H1 (cell line): ENCODE measurements around the gene TGFB2. TPM values are rescaled to one million over a fixed set of nuclear protein-coding genes. Genes with fewer than 3 reads are reported as not detected.

ENCODE experiments used
- CTCF ChIA-PET: fragments of 300-600 bp; sonication (Branson Sonifier 250); formaldehyde crosslinking; loops from one replicate; lab custom pipeline; 2021; ENCODE audit not compliant: partially characterized antibody; lab: Charles Lee
- POLR2A ChIA-PET: fragments of 300-600 bp; sonication (Branson Sonifier 250); formaldehyde crosslinking; loops from one replicate; lab custom pipeline; 2021; ENCODE audit warnings: inconsistent platforms; ENCODE audit not compliant: partially characterized antibody; lab: Charles Lee
- DNase-seq, 2 experiments: peaks; one replicate each; pipeline versions ENCODE4 v3.0.0 to v3.0.0-alpha.2; 2010 to 2022; ENCODE audit warnings: low spot score in 2 of 2, low read depth in 1 of 2, mixed read lengths in 1 of 2
- FAIRE-seq: peaks from 2 replicates; lab custom pipeline; 2011; peaks lifted over from hg19 to GRCh38; lab: Jason Lieb, UNC
- H2AFZ ChIP-seq: 2 replicates; pipeline ENCODE4 v1.8.1; 2012; ENCODE audit warnings: low read length, inconsistent platforms
- H2AK5ac ChIP-seq: 2 replicates; pipeline ENCODE4 v1.6.1; 2013; ENCODE audit warnings: low read depth, low read length
- H2BK120ac ChIP-seq: replicated peaks from 2 replicates; pipeline ENCODE3; 2013; ENCODE audit warnings: low read depth, low read length, inconsistent platforms
- H2BK12ac ChIP-seq: 2 replicates; pipeline ENCODE4 v1.6.1; 2013; ENCODE audit warnings: low read depth, low read length
- H2BK15ac ChIP-seq: 2 replicates; pipeline ENCODE4 v1.6.1; 2013; ENCODE audit warnings: low read length
- H2BK20ac ChIP-seq: 2 replicates; pipeline ENCODE4 v1.6.1; 2013; ENCODE audit warnings: low read length
- H2BK5ac ChIP-seq: 2 replicates; pipeline ENCODE4 v1.6.1; 2013; ENCODE audit warnings: low read depth, low read length
- H3K14ac ChIP-seq: 2 replicates; pipeline ENCODE4 v1.6.1; 2013; ENCODE audit warnings: inconsistent platforms; ENCODE audit not compliant: insufficient read length
- H3K18ac ChIP-seq: 2 replicates; pipeline ENCODE4 v1.6.1; 2013; ENCODE audit warnings: low read length; ENCODE audit errors: extremely low read depth
- H3K23ac ChIP-seq: 2 replicates; pipeline ENCODE4 v1.6.1; 2013; ENCODE audit warnings: inconsistent platforms; ENCODE audit not compliant: insufficient read length
- H3K23me2 ChIP-seq: 2 replicates; pipeline ENCODE4 v1.6.1; 2013; ENCODE audit warnings: low read depth, low read length
- H3K27ac ChIP-seq: 2 replicates; pipeline ENCODE4 v1.6.1; 2011; ENCODE audit warnings: low read depth, low read length, inconsistent platforms
- H3K27me3 ChIP-seq, 4 experiments: replicated peaks in 1 of 4; 1 replicate in 1 of 4; 2 replicates in 3 of 4; pipeline versions ENCODE4 v1.6.1 to v1.8.1; 2011 to 2013; ENCODE audit warnings: low read length in 3 of 4, mild to moderate bottlenecking in 3 of 4, inconsistent platforms in 2 of 4, mixed read lengths in 2 of 4, moderate library complexity in 1 of 4; ENCODE audit not compliant: control insufficient read depth in 3 of 4, insufficient read depth in 3 of 4; ENCODE audit errors: extremely low read depth in 1 of 4
- H3K36me3 ChIP-seq, 4 experiments: 2 replicates each; pipeline versions ENCODE4 v1.6.1 to v1.8.1; 2011 to 2013; ENCODE audit warnings: mild to moderate bottlenecking in 4 of 4, low read length in 3 of 4, moderate library complexity in 2 of 4, control low read depth in 1 of 4, inconsistent platforms in 1 of 4; ENCODE audit not compliant: insufficient read depth in 4 of 4, control insufficient read depth in 2 of 4
- H3K4ac ChIP-seq: replicated peaks from 2 replicates; pipeline ENCODE3; 2013; ENCODE audit warnings: low read length, low read depth, mixed read lengths, inconsistent platforms; ENCODE audit not compliant: insufficient read length
- H3K4me1 ChIP-seq, 4 experiments: replicated peaks in 1 of 4; 1 replicate in 1 of 4; 2 replicates in 3 of 4; pipeline versions ENCODE4 v1.6.1 to v1.8.1; 2011 to 2013; ENCODE audit warnings: low read length in 3 of 4, inconsistent platforms in 2 of 4, mixed read lengths in 1 of 4; ENCODE audit not compliant: insufficient read depth in 4 of 4, control insufficient read depth in 3 of 4
- H3K4me2 ChIP-seq, 2 experiments: 2 replicates each; pipeline versions ENCODE4 v1.6.1 to v1.8.1; 2011 to 2013; ENCODE audit warnings: low read depth in 2 of 2, low read length in 2 of 2, control low read depth in 1 of 2, inconsistent platforms in 1 of 2, mild to moderate bottlenecking in 1 of 2; ENCODE audit not compliant: insufficient read depth in 1 of 2
- H3K4me3 ChIP-seq, 4 experiments: fragments of 200-600, 300-600 bp in 1 of 4; sonication (generic), shearing (Covaris generic), sonication (Bioruptor Twin) in 1 of 4; 2 replicates each; pipeline versions ENCODE4 v1.5.1 to v1.8.1; 2011 to 2016; ENCODE audit warnings: low read length in 4 of 4, low read depth in 3 of 4, control low read depth in 2 of 4, inconsistent platforms in 2 of 4, mild to moderate bottlenecking in 2 of 4, mixed read lengths in 1 of 4, moderate library complexity in 1 of 4; ENCODE audit not compliant: insufficient read depth in 2 of 4; ENCODE audit errors: extremely low read depth in 1 of 4
- H3K56ac ChIP-seq: replicated peaks from 2 replicates; pipeline ENCODE3; 2013; ENCODE audit warnings: low read depth, mild to moderate bottlenecking, mixed read lengths, low read length, inconsistent platforms; ENCODE audit not compliant: insufficient read length
- H3K79me1 ChIP-seq: 2 replicates; pipeline ENCODE4 v1.6.1; 2013; ENCODE audit warnings: low read depth, low read length, control low read depth
- H3K79me2 ChIP-seq, 2 experiments: 2 replicates each; pipeline versions ENCODE4 v1.6.1 to v1.8.1; 2012 to 2013; ENCODE audit warnings: low read length in 2 of 2, mild to moderate bottlenecking in 2 of 2, inconsistent platforms in 1 of 2; ENCODE audit not compliant: insufficient read depth in 2 of 2, control insufficient read depth in 1 of 2
- H3K9ac ChIP-seq, 4 experiments: replicated peaks in 1 of 4; 1 replicate in 1 of 4; 2 replicates in 3 of 4; pipeline versions ENCODE4 v1.6.1 to v1.8.1; 2011 to 2013; ENCODE audit warnings: low read depth in 3 of 4, low read length in 3 of 4, control low read depth in 2 of 4, mild to moderate bottlenecking in 2 of 4, moderate library complexity in 2 of 4, inconsistent platforms in 1 of 4; ENCODE audit errors: extremely low read depth in 1 of 4
- H3K9me3 ChIP-seq, 2 experiments: 2 replicates each; pipeline versions ENCODE4 v1.6.1 to v1.8.1; 2012 to 2013; ENCODE audit warnings: mild to moderate bottlenecking in 2 of 2, moderate library complexity in 2 of 2, control low read depth in 1 of 2, inconsistent platforms in 1 of 2, low read depth in 1 of 2, low read length in 1 of 2, mixed read lengths in 1 of 2; ENCODE audit not compliant: insufficient read depth in 2 of 2
- H4K20me1 ChIP-seq, 2 experiments: replicated peaks in 1 of 2; 2 replicates each; pipeline versions ENCODE3 to v1.8.1; 2011 to 2013; ENCODE audit warnings: inconsistent platforms in 2 of 2, low read length in 2 of 2, mild to moderate bottlenecking in 1 of 2; ENCODE audit not compliant: insufficient read depth in 2 of 2, control insufficient read depth in 1 of 2
- H4K5ac ChIP-seq: 2 replicates; pipeline ENCODE4 v1.6.1; 2013; ENCODE audit warnings: low read length, low read depth, mixed read lengths, inconsistent platforms; ENCODE audit not compliant: insufficient read length
- H4K8ac ChIP-seq: 2 replicates; pipeline ENCODE4 v1.8.0; 2013; ENCODE audit warnings: mild to moderate bottlenecking, moderate library complexity, low read length, inconsistent platforms; ENCODE audit not compliant: insufficient read depth; ENCODE audit errors: extremely low read depth
- H4K91ac ChIP-seq: replicated peaks from 2 replicates; pipeline ENCODE3; 2013; ENCODE audit warnings: low read length, mixed read lengths, inconsistent platforms; ENCODE audit not compliant: insufficient read length
- EZH2 ChIP-seq: fragments of 200-600 bp; sonication (generic); IDR thresholded peaks from 2 replicates; pipeline ENCODE4 v1.7.1; 2012; ENCODE audit warnings: low read depth, mild to moderate bottlenecking, moderate library complexity, low read length, inconsistent platforms; ENCODE audit not compliant: severe bottlenecking
- KDM1A ChIP-seq: fragments of 200-600, 300-600 bp; sonication (generic); IDR thresholded peaks from 2 replicates; pipeline ENCODE4 v1.7.1; 2016; ENCODE audit warnings: mild to moderate bottlenecking, low read length, borderline replicate concordance
- KDM5A ChIP-seq: fragments of 200-600 bp; IDR thresholded peaks from 2 replicates; pipeline ENCODE4 v1.7.1; 2012; ENCODE audit warnings: mild to moderate bottlenecking, low read length, inconsistent platforms, mixed read lengths
- POLR2A ChIP-seq, 2 experiments: IDR thresholded peaks; 1 replicate in 1 of 2; 2 replicates in 1 of 2; pipeline ENCODE4 v1.6.1; 2011; ENCODE audit warnings: low read depth in 2 of 2, low read length in 2 of 2, mild to moderate bottlenecking in 2 of 2; ENCODE audit errors: control extremely low read depth in 1 of 2
- POLR2AphosphoS5 ChIP-seq: IDR thresholded peaks from 2 replicates; pipeline ENCODE4 v1.6.1; 2011; ENCODE audit warnings: low read depth, low read length
- RBBP5 ChIP-seq: IDR thresholded peaks from 2 replicates; pipeline ENCODE4 v1.7.1; 2012; ENCODE audit warnings: low read depth, mild to moderate bottlenecking, inconsistent platforms, low read length, moderate library complexity, borderline replicate concordance
- SAP30 ChIP-seq: fragments of 300-600 bp; sonication (generic); IDR thresholded peaks from 2 replicates; pipeline ENCODE4 v1.7.1; 2012; ENCODE audit warnings: low read length, moderate library complexity, mild to moderate bottlenecking, inconsistent platforms; ENCODE audit not compliant: insufficient read depth, insufficient replicate concordance
- SUZ12 ChIP-seq: fragments of 200-600 bp; sonication (generic); IDR thresholded peaks from 2 replicates; pipeline ENCODE4 v1.6.1; 2012; ENCODE audit warnings: mild to moderate bottlenecking, inconsistent platforms, low read length, moderate library complexity, mixed read lengths
- TAF1 ChIP-seq: IDR thresholded peaks from 2 replicates; pipeline ENCODE4 v1.6.1; 2011; ENCODE audit warnings: mild to moderate bottlenecking, low read depth, low read length
- TEAD4 ChIP-seq: IDR thresholded peaks from 2 replicates; pipeline ENCODE4 v1.6.1; 2012; ENCODE audit warnings: low read depth, low read length, inconsistent platforms, mixed read lengths
- WGBS, 2 experiments: shearing (Covaris generic) in 1 of 2; methylation state at CpG; one replicate each; pipeline versions ENCODE4 v1.1.6 to v1.1.7; 2013 to 2015; ENCODE audit warnings: low lambda C conversion rate in 2 of 2, mixed read lengths in 2 of 2, inconsistent platforms in 1 of 2, low coverage in 1 of 2, missing lambda C conversion rate in 1 of 2; ENCODE audit not compliant: insufficient replicate concordance in 2 of 2, insufficient coverage in 1 of 2, insufficient read length in 1 of 2; ENCODE audit errors: extremely low coverage in 1 of 2, missing lambda C conversion rate in 1 of 2; 5-methylcytosine and 5-hydroxymethylcytosine counted together
- polyA plus RNA-seq, 7 experiments: library from polyadenylated mRNA; depleted of rRNA in 3 of 7; stranded (reverse) in 5 of 7; unstranded in 2 of 7; fragments of >200 nt in 5 of 7; fragments of 200-250 nt in 2 of 7; gene quantifications; 1 replicate in 5 of 7; 2 replicates in 1 of 7; 4 replicates in 1 of 7; pipeline versions ENCODE4 v1.2.1 to v1.2.3, GENCODE V29; 2011 to 2013; ENCODE audit warnings: missing spikeins in 2 of 7, mixed read lengths in 2 of 7
- total RNA-seq: library from RNA; stranded (reverse); fragmentation: NEBNext Ultra II Directional; extraction: Animal tissue kit (Norgen Biotek cat#: 25700); gene quantifications from 2 replicates; pipeline ENCODE4 v1.2.1, GENCODE V29; 2021

Gene TGFB2
- total and polyA plus RNA-seq, 2 of the 8 experiments (the other 6 are each of a cell fraction or from before 2014, with no cell fraction given) = 0.26 to 0.84 TPM

DNA sequence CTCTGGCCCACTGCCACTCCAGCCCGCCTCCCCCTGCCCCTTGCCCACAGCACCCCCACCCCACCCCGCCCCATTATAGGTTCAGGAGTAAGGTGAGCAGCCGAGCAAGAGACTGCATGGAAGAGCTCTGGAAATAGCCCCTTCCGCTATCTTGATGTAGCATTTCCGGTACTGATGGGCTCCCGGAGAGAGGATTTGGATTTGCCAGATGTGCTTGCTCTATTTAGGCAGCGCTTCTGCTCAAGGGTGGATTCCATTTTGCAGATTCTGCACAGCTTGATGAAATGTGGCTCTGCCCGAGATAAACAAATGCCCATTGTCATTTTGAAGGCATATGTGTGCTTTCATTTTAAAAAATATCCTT, 6.9 kb downstream of the TGFB2 start:
- Histone ChIP-seq H2AFZ (no peak overlapping the region), H2BK120ac (no peak overlapping the region), H2BK5ac (no peak overlapping the region), H4K20me1 (no peaks in the 10 kb centered on the region), H2BK20ac (no peak overlapping the region), H3K4ac (no peak overlapping the region), H4K8ac (no peak overlapping the region), H3K4me2 (no peak overlapping the region), H3K56ac (no peak overlapping the region), H3K27ac (no peak overlapping the region), H2BK15ac (no peak overlapping the region), H3K23me2 (peaks cover 6% of the 10 kb centered on the region), H4K5ac (no peak overlapping the region), H3K79me1 (no peaks in the 10 kb centered on the region), H3K27me3 (no peaks in the 10 kb centered on the region; a peak in 1 of 7 replicates), H3K9ac (no peak overlapping the region), H3K14ac (no peak overlapping the region), H2BK12ac (no peak overlapping the region), H3K23ac (no peak overlapping the region), H3K36me3 (no peaks in the 10 kb centered on the region), H4K91ac (no peak overlapping the region), H2AK5ac (no peak overlapping the region), H3K4me3 (no peak overlapping the region), H3K9me3 (no peaks in the 10 kb centered on the region), H3K79me2 (no peaks in the 10 kb centered on the region), H3K18ac (no peak overlapping the region), H3K4me1 (peaks cover 0 to 2% (median 0%) of the 10 kb centered on the region in 4 experiments; a peak in 1 of 7 replicates)
- CTCF ChIA-PET = interaction anchor here (0.9 to 3.8 kb wide), 6 partner anchors 12 to 187 kb away, joined by 3 to 18 read pairs (median 5); no protein-coding TSS in a partner anchor
- no peak for DNase-seq
- POLR2A ChIA-PET = no interaction called here
- 98% methylated on average over 8 of the region's 8 CpGs; no CpG with 5 or more reads in 1 of the 2 experiments for WGBS, 2 experiments
- no peak for FAIRE-seq
- no peak for TF ChIP-seq KDM1A
- TF ChIP-seq TEAD4 = no peak
- no peak for TF ChIP-seq POLR2AphosphoS5
- no peak for TF ChIP-seq RBBP5
- TF ChIP-seq SUZ12 = no peak
- no peak for TF ChIP-seq TAF1
- no peak for TF ChIP-seq KDM5A
- no peak for TF ChIP-seq EZH2
- no peak for TF ChIP-seq SAP30
- no peak for TF ChIP-seq POLR2A (IDR thresholded peaks at IDR 0.05; ENCODE audit: control extremely low read depth in 1 of 2, low read depth in 2 of 2, low read length in 2 of 2)
